Measurements from ENCODE around the gene UNC13B. TPM values are rescaled to one million over a fixed set of nuclear protein-coding genes. Genes with fewer than 3 reads are reported as not detected.

Gene UNC13B
- total RNA-seq, 1 donor from 2014 or later: 30.5 TPM

GRCh38 chr9:35229779-35230143, 68.0 kb downstream of the UNC13B start:
- TF ChIP-seq, protein P1, sequence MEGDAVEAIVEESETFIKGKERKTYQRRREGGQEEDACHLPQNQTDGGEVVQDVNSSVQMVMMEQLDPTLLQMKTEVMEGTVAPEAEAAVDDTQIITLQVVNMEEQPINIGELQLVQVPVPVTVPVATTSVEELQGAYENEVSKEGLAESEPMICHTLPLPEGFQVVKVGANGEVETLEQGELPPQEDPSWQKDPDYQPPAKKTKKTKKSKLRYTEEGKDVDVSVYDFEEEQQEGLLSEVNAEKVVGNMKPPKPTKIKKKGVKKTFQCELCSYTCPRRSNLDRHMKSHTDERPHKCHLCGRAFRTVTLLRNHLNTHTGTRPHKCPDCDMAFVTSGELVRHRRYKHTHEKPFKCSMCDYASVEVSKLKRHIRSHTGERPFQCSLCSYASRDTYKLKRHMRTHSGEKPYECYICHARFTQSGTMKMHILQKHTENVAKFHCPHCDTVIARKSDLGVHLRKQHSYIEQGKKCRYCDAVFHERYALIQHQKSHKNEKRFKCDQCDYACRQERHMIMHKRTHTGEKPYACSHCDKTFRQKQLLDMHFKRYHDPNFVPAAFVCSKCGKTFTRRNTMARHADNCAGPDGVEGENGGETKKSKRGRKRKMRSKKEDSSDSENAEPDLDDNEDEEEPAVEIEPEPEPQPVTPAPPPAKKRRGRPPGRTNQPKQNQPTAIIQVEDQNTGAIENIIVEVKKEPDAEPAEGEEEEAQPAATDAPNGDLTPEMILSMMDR (IDR thresholded peaks at IDR 0.05; ENCODE audit: insufficient read depth, low read depth, low read length): no peak
- TF ChIP-seq EZH2 (IDR thresholded peaks at IDR 0.05; ENCODE audit: insufficient read depth, low read length): no peak
- peaks cover 3% of the 10 kb centered on the region for H4K20me1 ChIP-seq (ENCODE audit: insufficient read depth, low read length)
- H3K27ac ChIP-seq (ENCODE audit: low read depth, low read length): no peak overlapping the region
- H3K27me3 Mint-ChIP-seq (ENCODE audit: low read depth, unreplicated experiment): no peaks in the 10 kb centered on the region
- H3K4me3 Mint-ChIP-seq (ENCODE audit: unreplicated experiment): no peak overlapping the region
- no peaks in the 10 kb centered on the region for H3K79me2 ChIP-seq (ENCODE audit: insufficient read depth, low read length)
- no peak overlapping the region for H3K4me3 ChIP-seq (ENCODE audit: insufficient read depth, low read depth, low read length)
- H3K9ac ChIP-seq (ENCODE audit: low read length): no peak overlapping the region
- H3K27ac Mint-ChIP-seq (ENCODE audit: unreplicated experiment): no peak overlapping the region
- no peaks in the 10 kb centered on the region for H3K36me3 ChIP-seq (ENCODE audit: insufficient read depth, low read length)
- H3K4me1 Mint-ChIP-seq (ENCODE audit: low read depth, unreplicated experiment): no peaks in the 10 kb centered on the region
- H3K36me3 Mint-ChIP-seq (ENCODE audit: low read depth, unreplicated experiment): peaks cover 5% of the 10 kb centered on the region
- no peak overlapping the region for H2AFZ ChIP-seq (ENCODE audit: low read depth, low read length)
- no peak for DNase-seq (ENCODE audit: low read depth)
- peaks cover 7% of the 10 kb centered on the region for H3K9me3 Mint-ChIP-seq (ENCODE audit: unreplicated experiment)
- no peak for FAIRE-seq
- no peak overlapping the region for H3K4me2 ChIP-seq (ENCODE audit: low read length)
- H3K9me3 ChIP-seq (ENCODE audit: insufficient read depth, low read depth, low read length): no peaks in the 10 kb centered on the region
- H3K4me1 ChIP-seq (ENCODE audit: insufficient read depth, low read length): no peaks in the 10 kb centered on the region
- no peaks in the 10 kb centered on the region for H3K27me3 ChIP-seq (ENCODE audit: insufficient read depth, low read length)

DNA sequence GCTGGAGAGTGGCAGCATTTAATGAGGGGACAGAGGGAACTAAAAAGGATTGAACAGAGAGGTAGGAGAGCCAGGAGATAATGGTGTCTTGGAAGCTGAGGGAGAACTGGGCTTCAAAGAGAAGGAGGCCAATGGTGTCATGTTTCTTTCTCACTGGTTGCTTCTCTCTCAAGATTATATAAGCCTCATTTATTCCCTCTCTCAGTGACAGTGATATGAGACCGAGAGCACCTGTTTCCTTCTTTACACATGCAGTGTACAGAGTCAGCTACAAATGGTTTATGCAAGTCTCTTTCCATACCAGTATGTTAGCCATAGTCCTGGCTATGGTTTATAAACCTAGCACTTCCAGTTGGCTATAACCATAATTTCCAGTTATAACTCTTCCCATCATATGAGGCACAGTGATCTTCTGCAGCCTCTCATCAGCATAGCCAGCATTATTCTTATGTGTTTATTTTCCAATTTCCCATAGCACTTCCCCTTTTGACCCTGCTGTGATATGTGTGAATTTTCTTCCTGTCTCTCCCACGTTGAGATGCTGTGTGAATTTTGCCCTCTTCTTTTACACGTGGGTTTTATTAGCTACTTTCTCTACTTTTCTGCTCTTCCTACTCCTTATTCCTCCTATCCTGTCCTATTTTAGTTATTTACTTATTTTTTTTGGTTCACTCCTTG, 71.2 kb downstream of the UNC13B start:
- Histone ChIP-seq H3K4me3 (ENCODE audit: insufficient read depth, low read depth, low read length) (no peak overlapping the region), H3K27ac (ENCODE audit: low read depth, low read length) (no peak overlapping the region), H3K4me1 (ENCODE audit: insufficient read depth, low read length) (no peaks in the 10 kb centered on the region), H3K27me3 (ENCODE audit: insufficient read depth, low read length) (no peaks in the 10 kb centered on the region), H3K9me3 (ENCODE audit: insufficient read depth, low read depth, low read length) (no peaks in the 10 kb centered on the region), H3K36me3 (ENCODE audit: insufficient read depth, low read length) (no peaks in the 10 kb centered on the region), H4K20me1 (ENCODE audit: insufficient read depth, low read length) (no peaks in the 10 kb centered on the region), H3K4me2 (ENCODE audit: low read length) (no peak overlapping the region), H2AFZ (ENCODE audit: low read depth, low read length) (no peak overlapping the region), H3K9ac (ENCODE audit: low read length) (no peak overlapping the region), H3K79me2 (ENCODE audit: insufficient read depth, low read length) (no peaks in the 10 kb centered on the region)
- H3K27ac Mint-ChIP-seq (ENCODE audit: unreplicated experiment): no peak overlapping the region
- FAIRE-seq: no peak
- peaks cover 6% of the 10 kb centered on the region for H3K4me1 Mint-ChIP-seq (ENCODE audit: low read depth, unreplicated experiment)
- no peaks in the 10 kb centered on the region for H3K9me3 Mint-ChIP-seq (ENCODE audit: unreplicated experiment)
- TF ChIP-seq, protein P1 (IDR thresholded peaks at IDR 0.05; ENCODE audit: insufficient read depth, low read depth, low read length): no peak
- no peak for TF ChIP-seq EZH2 (IDR thresholded peaks at IDR 0.05; ENCODE audit: insufficient read depth, low read length)
- DNase-seq (ENCODE audit: low read depth): no peak
- H3K36me3 Mint-ChIP-seq (ENCODE audit: low read depth, unreplicated experiment): peaks cover 7% of the 10 kb centered on the region
- H3K27me3 Mint-ChIP-seq (ENCODE audit: low read depth, unreplicated experiment): no peaks in the 10 kb centered on the region
- H3K4me3 Mint-ChIP-seq (ENCODE audit: unreplicated experiment): no peak overlapping the region

DNA sequence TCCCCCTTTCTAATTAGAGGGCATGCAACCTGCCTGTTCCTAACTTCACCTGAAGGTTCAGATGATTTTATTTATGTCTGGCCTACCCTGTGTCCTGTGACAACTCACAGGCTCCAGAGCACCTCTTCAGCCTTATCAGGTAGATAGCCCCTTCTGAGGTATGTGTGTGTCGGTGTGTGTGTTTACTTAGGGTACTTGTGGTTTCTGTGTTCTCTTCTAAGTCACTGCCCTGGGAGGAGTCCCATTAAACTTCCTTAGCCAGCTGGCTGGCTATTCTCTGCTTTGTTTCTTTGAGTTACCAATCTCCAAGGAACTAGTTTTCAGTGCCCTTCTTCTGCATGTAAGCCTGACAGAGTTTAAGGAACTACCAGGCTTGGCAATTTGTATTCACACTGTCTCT, 74.9 kb downstream of the UNC13B start:
- Mint-ChIP-seq H3K27me3 (ENCODE audit: low read depth, unreplicated experiment) (no peaks in the 10 kb centered on the region), H3K27ac (ENCODE audit: unreplicated experiment) (no peak overlapping the region), H3K4me3 (ENCODE audit: unreplicated experiment) (no peak overlapping the region), H3K4me1 (ENCODE audit: low read depth, unreplicated experiment) (peaks cover 6% of the 10 kb centered on the region), H3K9me3 (ENCODE audit: unreplicated experiment) (peaks cover 4% of the 10 kb centered on the region), H3K36me3 (ENCODE audit: low read depth, unreplicated experiment) (peaks cover 8% of the 10 kb centered on the region)
- H3K9me3 ChIP-seq (ENCODE audit: insufficient read depth, low read depth, low read length): no peaks in the 10 kb centered on the region
- no peak overlapping the region for H3K4me2 ChIP-seq (ENCODE audit: low read length)
- H2AFZ ChIP-seq (ENCODE audit: low read depth, low read length): no peak overlapping the region
- no peak overlapping the region for H3K27ac ChIP-seq (ENCODE audit: low read depth, low read length)
- H3K27me3 ChIP-seq (ENCODE audit: insufficient read depth, low read length): no peaks in the 10 kb centered on the region
- no peaks in the 10 kb centered on the region for H3K4me1 ChIP-seq (ENCODE audit: insufficient read depth, low read length)
- no peaks in the 10 kb centered on the region for H3K79me2 ChIP-seq (ENCODE audit: insufficient read depth, low read length)
- TF ChIP-seq, protein P1 (IDR thresholded peaks at IDR 0.05; ENCODE audit: insufficient read depth, low read depth, low read length): no peak
- TF ChIP-seq EZH2 (IDR thresholded peaks at IDR 0.05; ENCODE audit: insufficient read depth, low read length): no peak
- no peaks in the 10 kb centered on the region for H3K36me3 ChIP-seq (ENCODE audit: insufficient read depth, low read length)
- no peak overlapping the region for H3K4me3 ChIP-seq (ENCODE audit: insufficient read depth, low read depth, low read length)
- FAIRE-seq (no peak), DNase-seq (ENCODE audit: low read depth) (no peak)
- no peaks in the 10 kb centered on the region for H4K20me1 ChIP-seq (ENCODE audit: insufficient read depth, low read length)
- no peak overlapping the region for H3K9ac ChIP-seq (ENCODE audit: low read length)

Measured in astrocyte (in vitro differentiated cells and primary cell).